Right hindlimb (tissue), 1 donor: ENCODE measurements around the gene AK4.
"Not testable (repeated sequence)": the region's sequence is repeated elsewhere in the genome, so short reads cannot be mapped to it uniquely, and the experiment has no call there.

Experiments used
- DNase-seq: peaks from one replicate; pipeline ENCODE4 v3.0.0-alpha.2; 2018

AK4 gene

GRCh38 chr1:65151641-65152040, 3.6 kb downstream of the AK4 start:
- no peak for DNase-seq

GRCh38 chr1:65153635-65154034, 5.6 kb downstream of the AK4 start:
- DNase-seq: no peak

- no peak for DNase-seq
These were observed 9.0 kb downstream of the AK4 start for GRCh38 chr1:65156910-65157545.

- no peak for DNase-seq
These were observed 9.5 kb downstream of the AK4 start for GRCh38 chr1:65157546-65157941.

- not testable (repeated sequence) for DNase-seq
These were observed 11.3 kb downstream of the AK4 start for GRCh38 chr1:65159291-65159688.

GRCh38 chr1:65159801-65160523, 12.0 kb downstream of the AK4 start:
- no peak for DNase-seq

- no peak for DNase-seq
These were observed 15.3 kb downstream of the AK4 start for GRCh38 chr1:65163201-65163805.

GRCh38 chr1:65164101-65164500, 16.1 kb downstream of the AK4 start:
- not testable (repeated sequence) for DNase-seq

- DNase-seq: no peak
These were observed 16.6 kb downstream of the AK4 start for GRCh38 chr1:65164633-65165032.

GRCh38 chr1:65165269-65165993, 17.4 kb downstream of the AK4 start:
- no peak for DNase-seq

- DNase-seq: no peak
These were observed 18.7 kb downstream of the AK4 start for GRCh38 chr1:65166572-65167305.

GRCh38 chr1:65167586-65168242, 19.7 kb downstream of the AK4 start:
- no peak for DNase-seq

- DNase-seq: no peak
These were observed 20.9 kb downstream of the AK4 start for GRCh38 chr1:65168867-65169266.

GRCh38 chr1:65170511-65171142, 22.6 kb downstream of the AK4 start:
- peak; percentile 77 for DNase-seq

- DNase-seq: no peak
These were observed 25.1 kb downstream of the AK4 start for GRCh38 chr1:65172936-65173690.

GRCh38 chr1:65174585-65174984, 26.6 kb downstream of the AK4 start:
- peak; percentile 68 for DNase-seq

GRCh38 chr1:65175171-65176055, 27.4 kb downstream of the AK4 start:
- DNase-seq: peak; percentile 55

- DNase-seq: no peak
These were observed 28.1 kb downstream of the AK4 start for GRCh38 chr1:65176056-65176450.

GRCh38 chr1:65176591-65176990, 28.6 kb downstream of the AK4 start:
- DNase-seq: no peak

- DNase-seq: no peak
These were observed 29.5 kb downstream of the AK4 start for GRCh38 chr1:65177457-65177856.
